ENCODE measurements around the gene C2CD4B.

Gene C2CD4B

GRCh38 chr15:62121273-62122015, 43.6 kb downstream of the C2CD4B start:
- Histone ChIP-seq H3K4me1 (ENCODE audit: control insufficient read depth in 1 of 2, insufficient read depth in 2 of 2, low read length in 2 of 2) (peaks cover 27 to 41% of the 10 kb centered on the region in 2 donors), H3K4me3 (ENCODE audit: low read depth in 1 of 2, low read length in 2 of 2) (no peak overlapping the region), H3K36me3 (ENCODE audit: control insufficient read depth in 1 of 2, insufficient read depth in 2 of 2, low read length in 2 of 2) (no peaks in the 10 kb centered on the region), H3K27me3 (ENCODE audit: control insufficient read depth in 1 of 2, insufficient read depth in 2 of 2, low read length in 2 of 2) (no peaks in the 10 kb centered on the region), H3K27ac (ENCODE audit: low read depth, low read length) (no peak overlapping the region), H3K9me3 (ENCODE audit: control insufficient read depth in 1 of 2, low read length in 2 of 2) (peaks cover 0 to 2% of the 10 kb centered on the region in 2 donors), H3K9ac (ENCODE audit: low read depth in 1 of 2, low read length in 2 of 2) (no peak overlapping the region)

- no peak overlapping the region for H3K9ac ChIP-seq (ENCODE audit: low read depth in 1 of 2, low read length in 2 of 2)
- no peaks in the 10 kb centered on the region for H3K9me3 ChIP-seq (ENCODE audit: control insufficient read depth in 1 of 2, low read length in 2 of 2)
- no peak overlapping the region for H3K4me3 ChIP-seq (ENCODE audit: low read depth in 1 of 2, low read length in 2 of 2)
- no peak overlapping the region for H3K27ac ChIP-seq (ENCODE audit: low read depth, low read length)
- no peaks in the 10 kb centered on the region for H3K36me3 ChIP-seq (ENCODE audit: control insufficient read depth in 1 of 2, insufficient read depth in 2 of 2, low read length in 2 of 2)
- peaks cover 24 to 43% of the 10 kb centered on the region in 2 donors for H3K4me1 ChIP-seq (ENCODE audit: control insufficient read depth in 1 of 2, insufficient read depth in 2 of 2, low read length in 2 of 2)
- no peaks in the 10 kb centered on the region for H3K27me3 ChIP-seq (ENCODE audit: control insufficient read depth in 1 of 2, insufficient read depth in 2 of 2, low read length in 2 of 2)
Observed at GRCh38 chr15:62120776-62121175, 44.3 kb downstream of the C2CD4B start.

- Histone ChIP-seq H3K9ac (ENCODE audit: low read depth in 1 of 2, low read length in 2 of 2) (no peak overlapping the region), H3K36me3 (ENCODE audit: control insufficient read depth in 1 of 2, insufficient read depth in 2 of 2, low read length in 2 of 2) (no peaks in the 10 kb centered on the region), H3K27ac (ENCODE audit: low read depth, low read length) (no peak overlapping the region), H3K4me1 (ENCODE audit: control insufficient read depth in 1 of 2, insufficient read depth in 2 of 2, low read length in 2 of 2) (peaks cover 20 to 47% of the 10 kb centered on the region in 2 donors), H3K9me3 (ENCODE audit: control insufficient read depth in 1 of 2, low read length in 2 of 2) (no peaks in the 10 kb centered on the region), H3K27me3 (ENCODE audit: control insufficient read depth in 1 of 2, insufficient read depth in 2 of 2, low read length in 2 of 2) (no peaks in the 10 kb centered on the region), H3K4me3 (ENCODE audit: low read depth in 1 of 2, low read length in 2 of 2) (no peak overlapping the region)
Observed at GRCh38 chr15:62119874-62120273, 45.2 kb downstream of the C2CD4B start.

GRCh38 chr15:62119227-62119864, 45.7 kb downstream of the C2CD4B start:
- H3K4me1 ChIP-seq (ENCODE audit: control insufficient read depth in 1 of 2, insufficient read depth in 2 of 2, low read length in 2 of 2) = peaks cover 16 to 44% of the 10 kb centered on the region in 2 donors
- no peaks in the 10 kb centered on the region for H3K36me3 ChIP-seq (ENCODE audit: control insufficient read depth in 1 of 2, insufficient read depth in 2 of 2, low read length in 2 of 2)
- H3K9me3 ChIP-seq (ENCODE audit: control insufficient read depth in 1 of 2, low read length in 2 of 2) = no peaks in the 10 kb centered on the region
- H3K9ac ChIP-seq (ENCODE audit: low read depth in 1 of 2, low read length in 2 of 2) = peak overlapping the region; percentile 9 to 31
- H3K27me3 ChIP-seq (ENCODE audit: control insufficient read depth in 1 of 2, insufficient read depth in 2 of 2, low read length in 2 of 2) = no peaks in the 10 kb centered on the region
- H3K4me3 ChIP-seq (ENCODE audit: low read depth in 1 of 2, low read length in 2 of 2) = peak overlapping the region; percentile 36 to 60
- peak overlapping the region; percentile 76 for H3K27ac ChIP-seq (ENCODE audit: low read depth, low read length)

- Histone ChIP-seq H3K4me3 (ENCODE audit: low read depth in 1 of 2, low read length in 2 of 2) (peak overlapping the region; percentile 36 to 60), H3K9ac (ENCODE audit: low read depth in 1 of 2, low read length in 2 of 2) (peak overlapping the region; percentile 9 to 31), H3K4me1 (ENCODE audit: control insufficient read depth in 1 of 2, insufficient read depth in 2 of 2, low read length in 2 of 2) (peaks cover 11 to 37% of the 10 kb centered on the region in 2 donors), H3K27me3 (ENCODE audit: control insufficient read depth in 1 of 2, insufficient read depth in 2 of 2, low read length in 2 of 2) (no peaks in the 10 kb centered on the region), H3K36me3 (ENCODE audit: control insufficient read depth in 1 of 2, insufficient read depth in 2 of 2, low read length in 2 of 2) (no peaks in the 10 kb centered on the region), H3K27ac (ENCODE audit: low read depth, low read length) (peak overlapping the region; percentile 76), H3K9me3 (ENCODE audit: control insufficient read depth in 1 of 2, low read length in 2 of 2) (no peaks in the 10 kb centered on the region)
Observed at GRCh38 chr15:62118520-62119226, 46.4 kb downstream of the C2CD4B start.

GRCh38 chr15:62115847-62116246, 49.2 kb downstream of the C2CD4B start:
- H3K27ac ChIP-seq (ENCODE audit: low read depth, low read length) = no peak overlapping the region
- peaks cover 18 to 48% of the 10 kb centered on the region in 2 donors for H3K4me1 ChIP-seq (ENCODE audit: control insufficient read depth in 1 of 2, insufficient read depth in 2 of 2, low read length in 2 of 2)
- no peak overlapping the region for H3K9ac ChIP-seq (ENCODE audit: low read depth in 1 of 2, low read length in 2 of 2)
- H3K27me3 ChIP-seq (ENCODE audit: control insufficient read depth in 1 of 2, insufficient read depth in 2 of 2, low read length in 2 of 2) = no peaks in the 10 kb centered on the region
- no peaks in the 10 kb centered on the region for H3K9me3 ChIP-seq (ENCODE audit: control insufficient read depth in 1 of 2, low read length in 2 of 2)
- H3K36me3 ChIP-seq (ENCODE audit: control insufficient read depth in 1 of 2, insufficient read depth in 2 of 2, low read length in 2 of 2) = no peaks in the 10 kb centered on the region
- no peak overlapping the region for H3K4me3 ChIP-seq (ENCODE audit: low read depth in 1 of 2, low read length in 2 of 2)
